ENCODE measurements around the gene MYBPHL.

MYBPHL gene

DNA sequence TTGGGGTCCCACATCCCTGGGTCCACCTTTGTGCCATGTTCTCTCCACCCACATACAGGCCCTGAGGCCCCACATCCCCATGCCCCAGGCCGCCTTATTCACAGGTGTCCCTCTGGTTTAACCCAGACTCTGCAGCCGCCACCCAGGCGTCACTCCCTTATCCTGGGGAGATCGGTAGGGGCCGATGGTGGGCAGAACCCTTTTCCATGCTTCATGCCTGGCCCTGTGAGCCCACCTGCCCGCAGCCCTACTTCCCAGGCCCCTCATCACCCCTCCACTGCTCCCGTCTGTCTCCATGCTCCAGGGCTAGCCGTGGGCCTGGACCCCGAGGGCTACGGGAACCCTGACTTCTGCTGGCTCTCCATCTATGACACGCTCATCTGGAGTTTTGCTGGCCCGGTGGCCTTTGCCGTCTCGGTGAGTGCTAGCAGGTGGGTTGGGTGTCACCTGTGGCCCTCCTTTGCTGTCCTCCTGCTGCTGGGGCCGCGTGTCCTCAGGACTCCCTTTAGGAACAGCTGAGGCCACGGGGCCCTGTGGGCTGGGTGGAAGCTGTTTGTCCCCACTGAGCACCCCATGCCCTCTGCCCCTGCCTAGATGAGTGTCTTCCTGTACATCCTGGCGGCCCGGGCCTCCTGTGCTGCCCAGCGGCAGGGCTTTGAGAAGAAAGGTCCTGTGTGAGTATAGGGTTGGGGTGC is 36.0 kb downstream of the MYBPHL start:
- DNase-seq (ENCODE audit: low read depth) = no peak
- no peak overlapping the region for H3K4me3 ChIP-seq (ENCODE audit: low read length)
- TF ChIP-seq, protein P1, sequence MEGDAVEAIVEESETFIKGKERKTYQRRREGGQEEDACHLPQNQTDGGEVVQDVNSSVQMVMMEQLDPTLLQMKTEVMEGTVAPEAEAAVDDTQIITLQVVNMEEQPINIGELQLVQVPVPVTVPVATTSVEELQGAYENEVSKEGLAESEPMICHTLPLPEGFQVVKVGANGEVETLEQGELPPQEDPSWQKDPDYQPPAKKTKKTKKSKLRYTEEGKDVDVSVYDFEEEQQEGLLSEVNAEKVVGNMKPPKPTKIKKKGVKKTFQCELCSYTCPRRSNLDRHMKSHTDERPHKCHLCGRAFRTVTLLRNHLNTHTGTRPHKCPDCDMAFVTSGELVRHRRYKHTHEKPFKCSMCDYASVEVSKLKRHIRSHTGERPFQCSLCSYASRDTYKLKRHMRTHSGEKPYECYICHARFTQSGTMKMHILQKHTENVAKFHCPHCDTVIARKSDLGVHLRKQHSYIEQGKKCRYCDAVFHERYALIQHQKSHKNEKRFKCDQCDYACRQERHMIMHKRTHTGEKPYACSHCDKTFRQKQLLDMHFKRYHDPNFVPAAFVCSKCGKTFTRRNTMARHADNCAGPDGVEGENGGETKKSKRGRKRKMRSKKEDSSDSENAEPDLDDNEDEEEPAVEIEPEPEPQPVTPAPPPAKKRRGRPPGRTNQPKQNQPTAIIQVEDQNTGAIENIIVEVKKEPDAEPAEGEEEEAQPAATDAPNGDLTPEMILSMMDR (IDR thresholded peaks at IDR 0.05; ENCODE audit: insufficient read depth, low read depth, low read length, missing control alignments) = no peak

DNA sequence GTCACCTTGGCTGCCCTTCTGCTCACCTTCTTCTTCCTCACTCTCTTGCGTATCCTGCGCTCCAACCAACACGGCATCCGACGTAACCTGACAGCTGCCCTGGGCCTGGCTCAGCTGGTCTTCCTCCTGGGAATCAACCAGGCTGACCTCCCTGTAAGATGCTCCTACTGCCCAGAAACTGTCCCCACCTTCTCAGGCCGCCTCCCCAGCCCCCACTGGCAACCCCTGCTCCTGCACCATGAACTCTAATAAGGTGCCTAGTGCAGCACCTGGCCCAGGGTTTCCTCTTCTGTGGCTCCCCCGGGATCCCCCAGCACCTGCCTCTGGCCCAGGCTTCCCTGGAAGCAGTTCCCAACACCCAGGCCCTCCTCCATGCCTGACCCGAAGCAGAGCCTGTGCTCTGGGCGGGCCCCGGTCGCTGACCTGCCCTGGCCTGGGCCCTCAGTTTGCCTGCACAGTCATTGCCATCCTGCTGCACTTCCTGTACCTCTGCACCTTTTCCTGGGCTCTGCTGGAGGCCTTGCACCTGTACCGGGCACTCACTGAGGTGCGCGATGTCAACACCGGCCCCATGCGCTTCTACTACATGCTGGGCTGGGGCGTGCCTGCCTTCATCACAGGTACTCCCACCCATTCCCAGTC is 36.7 kb downstream of the MYBPHL start:
- DNase-seq (ENCODE audit: low read depth) = no peak
- H3K4me3 ChIP-seq (ENCODE audit: low read length) = no peak overlapping the region
- TF ChIP-seq, protein P1 (IDR thresholded peaks at IDR 0.05; ENCODE audit: insufficient read depth, low read depth, low read length, missing control alignments) = no peak

DNA sequence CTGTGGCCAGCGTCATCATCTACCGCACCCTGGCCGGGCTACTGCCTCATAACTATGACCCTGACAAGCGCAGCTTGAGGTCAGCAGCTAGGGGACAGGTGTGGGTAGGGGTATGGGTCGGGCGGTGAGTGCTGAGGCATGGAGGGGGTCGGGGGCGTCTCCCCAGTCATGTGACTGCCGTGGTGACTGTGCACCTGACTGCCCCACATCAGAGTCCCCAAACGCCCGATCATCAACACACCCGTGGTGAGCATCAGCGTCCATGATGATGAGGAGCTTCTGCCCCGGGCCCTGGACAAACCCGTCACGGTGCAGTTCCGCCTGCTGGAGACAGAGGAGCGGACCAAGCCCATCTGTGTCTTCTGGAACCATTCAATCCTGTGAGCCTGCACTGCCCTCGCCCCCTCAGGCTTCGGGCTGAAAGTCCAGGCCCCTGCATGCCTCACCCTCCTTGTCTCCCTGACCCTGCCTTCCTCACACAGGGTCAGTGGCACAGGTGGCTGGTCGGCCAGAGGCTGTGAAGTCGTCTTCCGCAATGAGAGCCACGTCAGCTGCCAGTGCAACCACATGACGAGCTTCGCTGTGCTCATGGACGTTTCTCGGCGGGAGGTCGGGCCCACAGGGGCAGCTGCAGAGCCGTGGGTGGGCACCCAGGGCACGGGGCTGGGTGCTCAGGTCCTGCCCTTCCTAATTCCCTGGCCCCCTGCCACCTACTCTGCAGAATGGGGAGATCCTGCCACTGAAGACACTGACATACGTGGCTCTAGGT is 37.4 kb downstream of the MYBPHL start:
- TF ChIP-seq, protein P1 (IDR thresholded peaks at IDR 0.05; ENCODE audit: insufficient read depth, low read depth, low read length, missing control alignments) = no peak
- DNase-seq (ENCODE audit: low read depth) = no peak
- H3K4me3 ChIP-seq (ENCODE audit: low read length) = no peak overlapping the region

DNA sequence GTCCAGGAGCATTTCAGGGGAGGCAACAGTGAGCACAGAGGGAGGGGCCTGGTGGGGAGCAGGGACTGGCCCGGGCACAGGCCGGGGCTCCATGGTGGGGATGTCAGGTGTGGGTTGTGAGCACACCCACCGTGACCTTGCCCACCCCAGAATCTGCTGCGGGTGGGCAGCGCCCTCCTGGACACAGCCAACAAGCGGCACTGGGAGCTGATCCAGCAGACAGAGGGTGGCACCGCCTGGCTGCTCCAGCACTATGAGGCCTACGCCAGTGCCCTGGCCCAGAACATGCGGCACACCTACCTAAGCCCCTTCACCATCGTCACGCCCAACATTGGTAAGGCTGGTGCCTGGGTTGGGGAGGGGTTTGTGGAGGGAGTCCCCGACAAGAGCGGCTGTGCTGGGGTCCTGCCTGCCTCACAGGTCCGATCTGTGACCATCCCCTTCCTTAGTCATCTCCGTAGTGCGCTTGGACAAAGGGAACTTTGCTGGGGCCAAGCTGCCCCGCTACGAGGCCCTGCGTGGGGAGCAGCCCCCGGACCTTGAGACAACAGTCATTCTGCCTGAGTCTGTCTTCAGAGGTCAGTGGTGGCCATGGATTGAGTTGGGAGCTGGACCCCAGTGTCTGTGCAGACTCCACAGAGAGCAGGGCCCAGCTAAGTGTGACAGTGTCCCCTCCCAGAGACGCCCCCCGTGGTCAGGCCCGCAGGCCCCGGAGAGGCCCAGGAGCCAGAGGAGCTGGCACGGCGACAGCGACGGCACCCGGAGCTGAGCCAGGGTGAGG is 38.2 kb downstream of the MYBPHL start:
- DNase-seq (ENCODE audit: low read depth) = no peak
- H3K4me3 ChIP-seq (ENCODE audit: low read length) = no peak overlapping the region
- TF ChIP-seq, protein P1 (IDR thresholded peaks at IDR 0.05; ENCODE audit: insufficient read depth, low read depth, low read length, missing control alignments) = no peak

DNA sequence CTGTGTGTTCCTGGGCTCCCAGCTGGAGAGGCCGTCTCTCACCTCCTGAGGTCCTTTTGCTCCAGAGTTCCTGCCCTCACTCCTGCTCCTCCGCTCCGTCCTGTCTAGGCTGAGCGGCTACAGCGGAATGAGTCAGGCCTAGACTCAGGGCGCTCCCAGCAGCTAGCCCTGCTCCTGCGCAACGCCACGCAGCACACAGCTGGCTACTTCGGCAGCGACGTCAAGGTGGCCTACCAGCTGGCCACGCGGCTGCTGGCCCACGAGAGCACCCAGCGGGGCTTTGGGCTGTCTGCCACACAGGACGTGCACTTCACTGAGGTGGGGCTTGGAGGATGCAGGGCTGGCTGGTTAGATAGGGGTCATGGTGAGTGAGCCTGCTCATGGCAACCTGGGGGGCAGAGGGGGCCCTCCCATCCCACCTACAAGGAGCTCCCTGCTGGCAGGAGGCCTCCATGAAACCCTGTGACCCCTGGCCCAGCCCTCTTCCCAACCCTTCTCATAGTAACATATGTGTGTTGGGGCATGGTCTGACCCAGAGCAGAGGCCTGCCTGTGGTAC is 39.0 kb downstream of the MYBPHL start:
- TF ChIP-seq, protein P1 (IDR thresholded peaks at IDR 0.05; ENCODE audit: insufficient read depth, low read depth, low read length, missing control alignments) = no peak
- DNase-seq (ENCODE audit: low read depth) = no peak
- H3K4me3 ChIP-seq (ENCODE audit: low read length) = no peak overlapping the region

DNA sequence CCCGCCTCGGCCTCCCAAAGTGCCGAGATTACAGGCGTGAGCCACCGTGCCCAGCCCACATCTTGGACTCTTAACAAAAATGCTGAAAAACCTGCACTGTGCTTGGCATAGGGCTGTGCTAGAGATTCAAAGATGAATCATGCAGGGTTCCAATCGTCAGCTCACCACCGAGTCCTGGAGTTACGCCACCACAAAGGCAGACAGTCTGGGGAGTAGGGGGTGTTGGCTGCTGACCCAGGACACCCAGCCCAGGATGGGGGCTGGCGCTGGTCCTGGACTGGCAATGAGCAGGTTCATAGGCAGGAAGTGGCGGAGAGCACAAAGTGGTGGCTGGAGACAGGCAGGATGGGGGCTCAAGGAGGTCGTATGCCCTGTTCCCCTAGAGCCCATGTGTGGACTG is 39.8 kb downstream of the MYBPHL start:
- DNase-seq (ENCODE audit: low read depth) = peak; percentile 92
- TF ChIP-seq, protein P1 (IDR thresholded peaks at IDR 0.05; ENCODE audit: insufficient read depth, low read depth, low read length, missing control alignments) = no peak
- H3K4me3 ChIP-seq (ENCODE audit: low read length) = no peak overlapping the region
